HG03135 (cell line): Measurements from ENCODE around the gene NSMCE1.
A peak's percentile ranks its signal among the peaks of the same experiment; 100 is the strongest.

Experiments used
- ATAC-seq: cut with Tn5 transposase; IDR thresholded peaks from one replicate; pipeline ENCODE4 v1.9.1; 2021; ENCODE audit warnings: mild to moderate bottlenecking, moderate library complexity; ENCODE audit not compliant: unreplicated experiment

Gene NSMCE1

GRCh38 chr16:27268376-27269299 lies at the start of gene NSMCE1:
Gene NSMCE1, minus strand, starts transcription at chr16:27268772. Its CDS starts 11,202 bp downstream, at chr16:27257570.
- ATAC-seq: peak; percentile 95

- ATAC-seq: no peak
These were observed 49.3 kb upstream of the NSMCE1 start for GRCh38 chr16:27317738-27318391.

- ATAC-seq: no peak
These were observed 48.7 kb upstream of the NSMCE1 start for GRCh38 chr16:27317320-27317719.

GRCh38 chr16:27316038-27316680 lies 47.6 kb upstream of the NSMCE1 start:
- no peak for ATAC-seq

- no peak for ATAC-seq
These were observed 46.9 kb upstream of the NSMCE1 start for GRCh38 chr16:27315333-27316037.

- no peak for ATAC-seq
These were observed 46.4 kb upstream of the NSMCE1 start for GRCh38 chr16:27314986-27315332.

GRCh38 chr16:27314161-27314723 lies 45.7 kb upstream of the NSMCE1 start:
- peak; percentile 24 for ATAC-seq

- peak; percentile 41 for ATAC-seq
These were observed 45.0 kb upstream of the NSMCE1 start, which contains the start of gene IL4R for GRCh38 chr16:27313422-27314160. Gene IL4R, plus strand, starts transcription at chr16:27313974. Its CDS starts 26,230 bp downstream, at chr16:27340204.

- ATAC-seq: no peak
These were observed 44.2 kb upstream of the NSMCE1 start for GRCh38 chr16:27312580-27313421.

GRCh38 chr16:27311897-27312303 lies 43.3 kb upstream of the NSMCE1 start:
- ATAC-seq: no peak

- ATAC-seq: no peak
These were observed 42.9 kb upstream of the NSMCE1 start for GRCh38 chr16:27311448-27311830.

- no peak for ATAC-seq
These were observed 42.2 kb upstream of the NSMCE1 start for GRCh38 chr16:27310576-27311447.

GRCh38 chr16:27308792-27309191 lies 40.2 kb upstream of the NSMCE1 start:
- ATAC-seq: no peak

GRCh38 chr16:27305839-27306442 lies 37.4 kb upstream of the NSMCE1 start:
- ATAC-seq: no peak

- ATAC-seq: no peak
These were observed 36.5 kb upstream of the NSMCE1 start for GRCh38 chr16:27304881-27305745.

GRCh38 chr16:27304102-27304501 lies 35.5 kb upstream of the NSMCE1 start:
- ATAC-seq: no peak
